EL (cell line): Measurements from ENCODE around the gene MOB3B.
A peak's percentile ranks its signal among the peaks of the same experiment; 100 is the strongest.
"Not testable (repeated sequence)": the region's sequence is repeated elsewhere in the genome, so short reads cannot be mapped to it uniquely, and the experiment has no call there.

Experiments used
- DNase-seq: peaks from one replicate; pipeline ENCODE4 v3.0.0-alpha.2; 2016

MOB3B gene

GRCh38 chr9:27440888-27441740, 88.5 kb downstream of the MOB3B start:
- DNase-seq, result no peak

- DNase-seq, result no peak
Measured at GRCh38 chr9:27438522-27438921, 91.1 kb downstream of the MOB3B start.

GRCh38 chr9:27437652-27438373, 91.8 kb downstream of the MOB3B start:
- no peak for DNase-seq

GRCh38 chr9:27436234-27436633, 93.4 kb downstream of the MOB3B start:
- peak; percentile 9 for DNase-seq

GRCh38 chr9:27433631-27434325, 95.8 kb downstream of the MOB3B start:
- DNase-seq, result no peak

- DNase-seq, result no peak
Measured at GRCh38 chr9:27432308-27432707, 97.3 kb downstream of the MOB3B start.

- DNase-seq, result no peak
Measured at GRCh38 chr9:27431543-27432147, 98.0 kb downstream of the MOB3B start.

GRCh38 chr9:27430750-27431535, 98.7 kb downstream of the MOB3B start:
- DNase-seq, result no peak

GRCh38 chr9:27429917-27430316, 99.7 kb downstream of the MOB3B start:
- DNase-seq, result no peak

GRCh38 chr9:27429436-27429835, 100.2 kb downstream of the MOB3B start:
- no peak for DNase-seq

- DNase-seq, result no peak
Measured at GRCh38 chr9:27428551-27428950, 101.1 kb downstream of the MOB3B start.

- peak; percentile 66 for DNase-seq
Measured at GRCh38 chr9:27427272-27427643, 102.4 kb downstream of the MOB3B start.

- no peak for DNase-seq
Measured at GRCh38 chr9:27426511-27427271, 102.9 kb downstream of the MOB3B start.

GRCh38 chr9:27425827-27426510, 103.6 kb downstream of the MOB3B start:
- no peak for DNase-seq

GRCh38 chr9:27423915-27424710, 105.5 kb downstream of the MOB3B start:
- no peak for DNase-seq

- no peak for DNase-seq
Measured at GRCh38 chr9:27422279-27422834, 107.3 kb downstream of the MOB3B start.

GRCh38 chr9:27421577-27421976, 108.0 kb downstream of the MOB3B start:
- peak; percentile 12 for DNase-seq

- not testable (repeated sequence) for DNase-seq
Measured at GRCh38 chr9:27419558-27419957, 110.1 kb downstream of the MOB3B start.

GRCh38 chr9:27414220-27414761, 115.3 kb downstream of the MOB3B start:
- DNase-seq, result no peak
